ENCODE data around the gene OSBPL3. TPM values are rescaled to one million over a fixed set of nuclear protein-coding genes. Genes with fewer than 3 reads are reported as not detected.

Gene OSBPL3
- total RNA-seq, 1 experiment from 2014 or later: 36.8 TPM

- ChIA-PET CTCF (interaction anchor here (1.1 to 1.6 kb wide), 2 partner anchors 11 to 74 kb away, joined by 3 to 5 read pairs; no protein-coding TSS in a partner anchor), POLR2A (no interaction called here), RAD21 (ENCODE audit: low non-redundant PET in 1 of 2, low total read pairs in 2 of 2, uncharacterized antibody in 2 of 2, unreplicated experiment in 2 of 2) (no interaction called here)
- TF ChIP-seq RAD21 (IDR thresholded peaks at IDR 0.05; ENCODE audit: low read depth) (peak; percentile 59), SIN3A (IDR thresholded peaks at IDR 0.05; ENCODE audit: low read depth) (no peak), FOSL1 (IDR thresholded peaks at IDR 0.05; ENCODE audit: low read depth) (no peak), CTCF (IDR thresholded peaks at IDR 0.05 in 2 of 3, conservative IDR thresholded peaks at IDR 0.05 in 1 of 3; ENCODE audit: borderline replicate concordance in 1 of 3, insufficient read depth in 1 of 3, low read depth in 2 of 3, low read length in 2 of 3) (peak; percentile 39 to 55 (median 50); a peak in 5 of 6 replicates), EZH2phosphoT487 (IDR thresholded peaks at IDR 0.05; ENCODE audit: borderline replicate concordance) (no peak)
- H2AFZ ChIP-seq (ENCODE audit: low read depth, low read length, poor library complexity, severe bottlenecking): no peak overlapping the region
- no peak overlapping the region for H3K4me3 ChIP-seq (replicated peaks in 1 of 2; ENCODE audit: low read depth in 1 of 2, low read length in 2 of 2)
- H3K27me3 ChIP-seq (ENCODE audit: insufficient read depth, low read length): no peaks in the 10 kb centered on the region
- no peak overlapping the region for H3K4me2 ChIP-seq (ENCODE audit: low read length)
- intact Hi-C loops (cut with micrococcal nuclease): loop anchor here (5.0 kb wide), 1 partner anchor 178 kb away; no protein-coding TSS in a partner anchor
- H4K20me1 ChIP-seq (ENCODE audit: insufficient read depth): no peaks in the 10 kb centered on the region
- H3K9ac ChIP-seq (ENCODE audit: low read length): no peak overlapping the region
- no peaks in the 10 kb centered on the region for H3K9me3 ChIP-seq (ENCODE audit: control insufficient read depth in 1 of 2, insufficient read depth in 1 of 2, low read depth in 1 of 2, low read length in 2 of 2)
- DNase-seq (ENCODE audit: low read depth, low spot score) (no peak), ATAC-seq (peak; percentile 79)
- no peaks in the 10 kb centered on the region for H3K9me2 ChIP-seq (ENCODE audit: insufficient read depth)
- H3K79me2 ChIP-seq (ENCODE audit: insufficient read depth, low read length): peaks cover 67% of the 10 kb centered on the region
- H3K27ac ChIP-seq (ENCODE audit: low read depth, low read length): no peak overlapping the region
- H3K4me1 ChIP-seq (ENCODE audit: control insufficient read depth in 1 of 2, insufficient read depth in 2 of 2, low read length in 2 of 2): peaks cover 3 to 17% of the 10 kb centered on the region in 2 experiments; a peak in 3 of 4 replicates
- H3K36me3 ChIP-seq (ENCODE audit: control insufficient read depth in 1 of 2, insufficient read depth in 2 of 2, low read length in 2 of 2): peaks cover 0 to 2% of the 10 kb centered on the region in 2 experiments; a peak in 2 of 4 replicates
- no TSS peak for BruUV-seq (replicated peaks)
Observed at GRCh38 chr7:24894429-24895221, 85.4 kb downstream of the OSBPL3 start.

- ChIA-PET CTCF (interaction anchor here (1.4 kb wide), 1 partner anchor 10 kb away, joined by 5 read pairs; no protein-coding TSS in a partner anchor), POLR2A (no interaction called here), RAD21 (ENCODE audit: low non-redundant PET in 1 of 2, low total read pairs in 2 of 2, uncharacterized antibody in 2 of 2, unreplicated experiment in 2 of 2) (no interaction called here)
- intact Hi-C loops (cut with micrococcal nuclease): loop anchor here (5.0 kb wide), 1 partner anchor 181 kb away; no protein-coding TSS in a partner anchor
- Histone ChIP-seq H3K4me2 (ENCODE audit: low read length) (no peak overlapping the region), H3K27me3 (ENCODE audit: insufficient read depth, low read length) (no peaks in the 10 kb centered on the region), H4K20me1 (ENCODE audit: insufficient read depth) (no peaks in the 10 kb centered on the region), H3K27ac (ENCODE audit: low read depth, low read length) (no peak overlapping the region), H2AFZ (ENCODE audit: low read depth, low read length, poor library complexity, severe bottlenecking) (no peak overlapping the region), H3K9me3 (ENCODE audit: control insufficient read depth in 1 of 2, insufficient read depth in 1 of 2, low read depth in 1 of 2, low read length in 2 of 2) (no peaks in the 10 kb centered on the region), H3K36me3 (ENCODE audit: control insufficient read depth in 1 of 2, insufficient read depth in 2 of 2, low read length in 2 of 2) (peaks cover 0 to 2% of the 10 kb centered on the region in 2 experiments; a peak in 2 of 4 replicates), H3K4me1 (ENCODE audit: control insufficient read depth in 1 of 2, insufficient read depth in 2 of 2, low read length in 2 of 2) (peaks cover 3 to 8% of the 10 kb centered on the region in 2 experiments; a peak in 2 of 4 replicates), H3K79me2 (ENCODE audit: insufficient read depth, low read length) (peaks cover 43% of the 10 kb centered on the region), H3K9me2 (ENCODE audit: insufficient read depth) (no peaks in the 10 kb centered on the region), H3K9ac (ENCODE audit: low read length) (no peak overlapping the region), H3K4me3 (replicated peaks in 1 of 2; ENCODE audit: low read depth in 1 of 2, low read length in 2 of 2) (no peak overlapping the region)
- DNase-seq (ENCODE audit: low read depth, low spot score) (no peak), ATAC-seq (no peak)
- BruUV-seq (replicated peaks): TSS peak; percentile 21
- TF ChIP-seq POLR2A (IDR thresholded peaks at IDR 0.05; ENCODE audit: borderline replicate concordance, extremely low read depth, insufficient read depth, insufficient read length) (no peak), REST (IDR thresholded peaks at IDR 0.05; ENCODE audit: low read depth) (no peak), EZH2phosphoT487 (IDR thresholded peaks at IDR 0.05; ENCODE audit: borderline replicate concordance) (no peak), ELF1 (IDR thresholded peaks at IDR 0.05; ENCODE audit: borderline replicate concordance, low read depth) (no peak), CEBPB (IDR thresholded peaks at IDR 0.05; ENCODE audit: low read depth) (no peak), EZH2 (IDR thresholded peaks at IDR 0.05) (no peak)
Observed at GRCh38 chr7:24891311-24891735, 88.7 kb downstream of the OSBPL3 start.

Data from HCT116 (cell line).